Natural killer cell (primary cell): ENCODE measurements around the gene ANKFN1. TPM values are rescaled to one million over a fixed set of nuclear protein-coding genes. Genes with fewer than 3 reads are reported as not detected.

Experiments used
- ATAC-seq, 3 donors: fragments of 150-1000 bp in 2 of 3; fragments of 200-7000 bp in 1 of 3; cut with Tn5 transposase; 1 replicate in 1 of 3; 2 replicates in 2 of 3; pipeline ENCODE4 v1.10.0; 2021; ENCODE audit warnings: mild to moderate bottlenecking in 2 of 3, moderate library complexity in 2 of 3
- DNase-seq, 2 donors: peaks; one replicate each; pipeline versions ENCODE4 v3.0.0 to v3.0.0-alpha.2; 2013 to 2021; ENCODE audit warnings: mixed read lengths in 1 of 2
- H3K27ac ChIP-seq: one replicate; pipeline ENCODE4 v1.5.1; 2013; ENCODE audit warnings: mild to moderate bottlenecking, low read length
- H3K27me3 ChIP-seq: one replicate; pipeline ENCODE4 v1.6.1; 2013; ENCODE audit warnings: low read length; ENCODE audit not compliant: control insufficient read depth, insufficient read depth
- H3K36me3 ChIP-seq: one replicate; pipeline ENCODE4 v1.6.1; 2013; ENCODE audit warnings: low read length; ENCODE audit not compliant: control insufficient read depth, insufficient read depth
- H3K4me1 ChIP-seq: one replicate; pipeline ENCODE4 v1.6.1; 2013; ENCODE audit warnings: low read length; ENCODE audit not compliant: control insufficient read depth, insufficient read depth
- H3K4me3 ChIP-seq: one replicate; pipeline ENCODE4 v1.5.1; 2013; ENCODE audit warnings: low read length
- H3K9me3 ChIP-seq: one replicate; pipeline ENCODE4 v1.6.1; 2013; ENCODE audit warnings: low read length; ENCODE audit not compliant: control insufficient read depth, insufficient read depth
- H3K27ac Mint-ChIP-seq, 2 donors: one replicate each; pipeline ENCODE4 v1.8.0; 2022; ENCODE audit warnings: mild to moderate bottlenecking in 2 of 2, mixed read lengths in 2 of 2, moderate library complexity in 1 of 2
- H3K27me3 Mint-ChIP-seq, 2 donors: one replicate each; pipeline ENCODE4 v1.8.0; 2022; ENCODE audit warnings: low read depth in 2 of 2, mixed read lengths in 2 of 2
- H3K36me3 Mint-ChIP-seq: one replicate; pipeline ENCODE4 v1.8.0; 2022; ENCODE audit warnings: mixed read lengths
- H3K4me1 Mint-ChIP-seq, 2 donors: one replicate each; pipeline ENCODE4 v1.8.0; 2022; ENCODE audit warnings: mixed read lengths in 2 of 2
- H3K4me3 Mint-ChIP-seq: one replicate; pipeline ENCODE4 v1.8.0; 2022; ENCODE audit warnings: mild to moderate bottlenecking, moderate library complexity, mixed read lengths
- H3K9me3 Mint-ChIP-seq, 2 donors: one replicate each; pipeline ENCODE4 v1.8.0; 2022; ENCODE audit warnings: mixed read lengths in 2 of 2
- WGBS: methylation state at CpG from one replicate; pipeline ENCODE4 v1.1.7; 2013; ENCODE audit warnings: missing lambda C conversion rate; ENCODE audit not compliant: insufficient coverage; 5-methylcytosine and 5-hydroxymethylcytosine counted together
- intact Hi-C: fragments of 100-400 bp; cut with micrococcal nuclease; formaldehyde crosslinking; loops from one replicate; pipeline ENCODE4 v1.14.2; 2022
- total RNA-seq, 4 donors: library from RNA; stranded (reverse); fragments of 120-200 nt in 1 of 4; gene quantifications; one replicate each; pipeline versions ENCODE4 v1.2.3 to v1.2.4, GENCODE V29; 2013 to 2022
- TF ChIP-seq, protein P1 (sequence below): fragments of 200-600 bp; IDR thresholded peaks from one replicate; pipeline ENCODE4 v1.8.0; 2022; ENCODE audit warnings: antibody characterized with exemption

Gene ANKFN1
- total RNA-seq, 3 donors from 2014 or later (not counting 1 experiment from before 2014, with no cell fraction given): not detected

DNA sequence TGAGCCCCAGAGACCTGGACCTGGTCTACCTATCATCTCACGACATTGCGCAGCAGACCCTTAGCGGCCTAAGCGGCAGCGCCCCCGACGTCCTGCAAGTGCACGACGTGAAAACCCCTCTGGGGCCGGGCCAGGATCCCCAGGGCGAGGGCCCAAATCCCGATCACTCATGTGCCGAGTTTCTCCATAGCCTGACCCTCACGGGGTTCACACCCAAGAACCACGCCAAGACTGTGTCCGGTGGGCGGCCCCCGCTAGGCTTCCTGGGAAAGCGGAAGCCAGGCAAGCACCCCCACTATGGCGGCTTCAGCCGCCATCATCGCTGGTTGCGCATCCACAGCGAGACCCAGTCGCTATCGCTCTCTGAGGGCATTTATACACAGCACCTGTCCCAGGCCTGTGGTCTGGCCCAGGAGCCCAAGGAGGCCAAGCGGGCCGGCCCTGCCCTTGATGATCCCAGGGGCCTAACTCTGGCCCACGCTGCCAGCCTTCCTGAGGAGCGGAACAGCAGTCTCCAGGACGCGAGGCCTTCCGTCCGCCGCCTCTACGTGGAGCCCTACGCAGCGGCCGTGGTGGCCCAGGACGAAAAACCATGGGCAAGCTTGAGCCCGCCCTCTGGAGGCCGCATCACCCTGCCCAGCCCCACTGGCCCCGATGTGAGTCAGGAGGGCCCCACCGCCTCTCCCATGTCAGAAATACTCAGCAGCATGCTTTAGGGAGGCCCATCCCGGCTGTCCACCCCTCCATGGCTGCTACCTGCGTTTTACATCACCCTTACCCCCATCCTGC, 357.5 kb downstream of the ANKFN1 start:
- no peak overlapping the region for H3K4me3 ChIP-seq
- no peaks in the 10 kb centered on the region for H3K4me1 ChIP-seq
- H3K36me3 ChIP-seq: no peaks in the 10 kb centered on the region
- TF ChIP-seq, protein P1, sequence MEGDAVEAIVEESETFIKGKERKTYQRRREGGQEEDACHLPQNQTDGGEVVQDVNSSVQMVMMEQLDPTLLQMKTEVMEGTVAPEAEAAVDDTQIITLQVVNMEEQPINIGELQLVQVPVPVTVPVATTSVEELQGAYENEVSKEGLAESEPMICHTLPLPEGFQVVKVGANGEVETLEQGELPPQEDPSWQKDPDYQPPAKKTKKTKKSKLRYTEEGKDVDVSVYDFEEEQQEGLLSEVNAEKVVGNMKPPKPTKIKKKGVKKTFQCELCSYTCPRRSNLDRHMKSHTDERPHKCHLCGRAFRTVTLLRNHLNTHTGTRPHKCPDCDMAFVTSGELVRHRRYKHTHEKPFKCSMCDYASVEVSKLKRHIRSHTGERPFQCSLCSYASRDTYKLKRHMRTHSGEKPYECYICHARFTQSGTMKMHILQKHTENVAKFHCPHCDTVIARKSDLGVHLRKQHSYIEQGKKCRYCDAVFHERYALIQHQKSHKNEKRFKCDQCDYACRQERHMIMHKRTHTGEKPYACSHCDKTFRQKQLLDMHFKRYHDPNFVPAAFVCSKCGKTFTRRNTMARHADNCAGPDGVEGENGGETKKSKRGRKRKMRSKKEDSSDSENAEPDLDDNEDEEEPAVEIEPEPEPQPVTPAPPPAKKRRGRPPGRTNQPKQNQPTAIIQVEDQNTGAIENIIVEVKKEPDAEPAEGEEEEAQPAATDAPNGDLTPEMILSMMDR: no peak
- H3K27me3 Mint-ChIP-seq: peaks cover 10 to 17% of the 10 kb centered on the region in 2 donors
- H3K36me3 Mint-ChIP-seq: no peaks in the 10 kb centered on the region
- no peaks in the 10 kb centered on the region for H3K9me3 ChIP-seq
- no peak overlapping the region for H3K4me3 Mint-ChIP-seq
- no peak overlapping the region for H3K27ac ChIP-seq
- ATAC-seq: peak in 1 of 3 donors; percentile 35
- no peaks in the 10 kb centered on the region for H3K9me3 Mint-ChIP-seq
- H3K4me1 Mint-ChIP-seq: no peaks in the 10 kb centered on the region
- DNase-seq: no peak
- no peak overlapping the region for H3K27ac Mint-ChIP-seq
- no peaks in the 10 kb centered on the region for H3K27me3 ChIP-seq
- intact Hi-C loops: no loop called here
- WGBS: 95% methylated on average over 46 of the region's 46 CpGs

DNA sequence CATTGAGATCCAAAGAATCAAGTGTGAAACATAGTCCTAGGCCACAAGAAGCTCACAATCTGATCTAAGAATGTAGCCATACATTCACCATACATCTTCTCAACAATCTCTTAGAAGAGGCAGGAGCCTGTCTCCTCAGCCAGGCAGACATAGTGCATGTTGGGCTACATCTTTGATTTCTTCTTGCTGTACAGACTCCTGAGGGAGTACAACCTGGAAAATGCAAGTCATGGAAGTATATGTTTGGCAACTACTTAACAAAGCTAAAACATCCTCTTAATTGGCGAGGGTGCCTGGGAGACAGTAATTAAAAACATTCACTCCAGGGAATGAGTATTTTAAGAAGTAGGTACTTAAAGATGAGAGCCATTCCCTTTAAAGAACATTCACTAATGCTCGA, 361.0 kb downstream of the ANKFN1 start:
- intact Hi-C loops: no loop called here
- Histone ChIP-seq H3K36me3 (no peaks in the 10 kb centered on the region), H3K27me3 (no peaks in the 10 kb centered on the region), H3K4me3 (no peak overlapping the region), H3K4me1 (no peaks in the 10 kb centered on the region), H3K9me3 (no peaks in the 10 kb centered on the region), H3K27ac (no peak overlapping the region)
- ATAC-seq (no peak), DNase-seq (no peak)
- Mint-ChIP-seq H3K36me3 (no peaks in the 10 kb centered on the region), H3K27ac (no peak overlapping the region), H3K4me3 (no peak overlapping the region), H3K27me3 (peaks cover 6 to 28% of the 10 kb centered on the region in 2 donors), H3K4me1 (no peaks in the 10 kb centered on the region), H3K9me3 (no peaks in the 10 kb centered on the region)
- no CpG with 5 or more reads among the region's 2 CpGs for WGBS
- TF ChIP-seq, protein P1: no peak

DNA sequence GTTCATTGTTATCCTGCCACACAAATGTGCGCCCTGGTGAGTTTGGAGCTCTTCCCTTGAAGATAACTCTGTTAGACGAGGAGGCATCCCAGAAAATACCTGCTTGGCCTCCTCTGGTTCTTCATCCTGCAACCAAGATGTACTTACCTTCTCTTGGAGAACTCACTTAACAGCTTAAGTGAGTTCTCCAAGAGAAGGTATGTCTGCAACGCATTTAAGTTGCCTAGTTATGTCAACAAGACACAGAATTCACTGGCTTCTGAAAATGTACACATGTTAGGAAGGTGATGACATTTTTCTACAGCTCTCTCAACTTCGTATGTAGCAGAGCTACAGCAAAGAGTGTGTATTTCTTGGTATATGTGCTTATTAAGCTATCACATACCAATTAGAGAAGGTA, 361.6 kb downstream of the ANKFN1 start:
- Histone ChIP-seq H3K27me3 (no peaks in the 10 kb centered on the region), H3K36me3 (no peaks in the 10 kb centered on the region), H3K27ac (no peak overlapping the region), H3K9me3 (no peaks in the 10 kb centered on the region), H3K4me3 (no peak overlapping the region), H3K4me1 (no peaks in the 10 kb centered on the region)
- 83% methylated on average over 3 of the region's 4 CpGs for WGBS
- intact Hi-C loops: no loop called here
- H3K9me3 Mint-ChIP-seq: no peaks in the 10 kb centered on the region
- H3K36me3 Mint-ChIP-seq: no peaks in the 10 kb centered on the region
- H3K27me3 Mint-ChIP-seq: peaks cover 9 to 28% of the 10 kb centered on the region in 2 donors
- ATAC-seq: no peak
- H3K4me1 Mint-ChIP-seq: no peaks in the 10 kb centered on the region
- TF ChIP-seq, protein P1: no peak
- no peak overlapping the region for H3K27ac Mint-ChIP-seq
- no peak overlapping the region for H3K4me3 Mint-ChIP-seq
- DNase-seq: no peak
